HG03442 (cell line): ENCODE results near the gene OR52M1.
"Not testable (repeated sequence)": the region's sequence is repeated elsewhere in the genome, so short reads cannot be mapped to it uniquely, and the experiment has no call there.

Experiments
- ATAC-seq: cut with Tn5 transposase; IDR thresholded peaks from one replicate; pipeline ENCODE4 v1.9.1; 2021; ENCODE audit warnings: mild to moderate bottlenecking, moderate library complexity; ENCODE audit not compliant: unreplicated experiment

The OR52M1 gene

GRCh38 chr11:4544891-4545290 is at the start of gene OR52M1:
OR52M1 (plus strand) TSS chr11:4545191; CDS start chr11:4545191, 0 bp downstream.
- no peak for ATAC-seq

GRCh38 chr11:4495487-4495886 is 49.5 kb upstream of the OR52M1 start:
- ATAC-seq: no peak

- ATAC-seq: no peak
Observed at GRCh38 chr11:4495986-4496385, 49.0 kb upstream of the OR52M1 start.

GRCh38 chr11:4496557-4497248 is 48.3 kb upstream of the OR52M1 start:
- ATAC-seq: no peak

GRCh38 chr11:4508886-4509285 is 36.1 kb upstream of the OR52M1 start:
- ATAC-seq: no peak

GRCh38 chr11:4511282-4512245 is 33.4 kb upstream of the OR52M1 start:
- ATAC-seq: no peak

- no peak for ATAC-seq
Observed at GRCh38 chr11:4514196-4514595, 30.8 kb upstream of the OR52M1 start.

GRCh38 chr11:4522339-4522738 is 22.7 kb upstream of the OR52M1 start:
- ATAC-seq: no peak

- no peak for ATAC-seq
Observed at GRCh38 chr11:4522752-4523151, 22.2 kb upstream of the OR52M1 start.

- ATAC-seq: no peak
Observed at GRCh38 chr11:4523666-4524065, 21.3 kb upstream of the OR52M1 start.

GRCh38 chr11:4527926-4528325 is 17.1 kb upstream of the OR52M1 start:
- no peak for ATAC-seq

- not testable (repeated sequence) for ATAC-seq
Observed at GRCh38 chr11:4531686-4532085, 13.3 kb upstream of the OR52M1 start.

GRCh38 chr11:4539603-4540219 is 5.3 kb upstream of the OR52M1 start:
- ATAC-seq: peak; percentile 68

GRCh38 chr11:4541071-4541470 is 3.9 kb upstream of the OR52M1 start:
- ATAC-seq: no peak

- ATAC-seq: no peak
Observed at GRCh38 chr11:4543561-4543960, 1.4 kb upstream of the OR52M1 start.

- ATAC-seq: no peak
Observed at GRCh38 chr11:4546878-4547277, 1.9 kb downstream of the OR52M1 start.

- no peak for ATAC-seq
Observed at GRCh38 chr11:4547416-4547815, 2.4 kb downstream of the OR52M1 start.

GRCh38 chr11:4551346-4551979 is 6.5 kb downstream of the OR52M1 start:
- no peak for ATAC-seq

GRCh38 chr11:4559527-4560440 is 14.8 kb downstream of the OR52M1 start:
- no peak for ATAC-seq

- no peak for ATAC-seq
Observed at GRCh38 chr11:4560467-4560866, 15.5 kb downstream of the OR52M1 start.
